Measurements from ENCODE around the gene CDC123.

The CDC123 gene

DNA sequence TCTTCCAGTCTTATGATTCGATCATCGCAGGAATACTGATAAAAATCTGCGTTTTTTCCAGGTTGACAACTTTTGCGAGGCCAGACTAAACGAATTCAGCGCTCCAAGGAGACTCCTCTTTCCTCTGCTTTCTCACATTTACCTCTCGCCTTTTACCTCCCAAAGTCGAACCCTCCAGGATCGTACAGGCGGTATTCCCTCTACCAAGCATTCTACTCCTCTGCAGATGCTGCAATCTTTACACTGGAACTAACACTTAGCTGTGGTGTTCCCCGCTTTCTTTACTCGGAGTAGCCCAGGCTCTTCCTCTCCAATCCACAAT is 746 bp upstream of the CDC123 start:
- CTCF ChIA-PET, result interaction anchor here (1.0 to 16.7 kb wide), 3 partner anchors 19 to 879 kb away, joined by 7 to 156 read pairs (median 7); no protein-coding TSS in a partner anchor
- DNase-seq (ENCODE audit: low read depth, low spot score), result no peak
- TF ChIP-seq, protein P1, sequence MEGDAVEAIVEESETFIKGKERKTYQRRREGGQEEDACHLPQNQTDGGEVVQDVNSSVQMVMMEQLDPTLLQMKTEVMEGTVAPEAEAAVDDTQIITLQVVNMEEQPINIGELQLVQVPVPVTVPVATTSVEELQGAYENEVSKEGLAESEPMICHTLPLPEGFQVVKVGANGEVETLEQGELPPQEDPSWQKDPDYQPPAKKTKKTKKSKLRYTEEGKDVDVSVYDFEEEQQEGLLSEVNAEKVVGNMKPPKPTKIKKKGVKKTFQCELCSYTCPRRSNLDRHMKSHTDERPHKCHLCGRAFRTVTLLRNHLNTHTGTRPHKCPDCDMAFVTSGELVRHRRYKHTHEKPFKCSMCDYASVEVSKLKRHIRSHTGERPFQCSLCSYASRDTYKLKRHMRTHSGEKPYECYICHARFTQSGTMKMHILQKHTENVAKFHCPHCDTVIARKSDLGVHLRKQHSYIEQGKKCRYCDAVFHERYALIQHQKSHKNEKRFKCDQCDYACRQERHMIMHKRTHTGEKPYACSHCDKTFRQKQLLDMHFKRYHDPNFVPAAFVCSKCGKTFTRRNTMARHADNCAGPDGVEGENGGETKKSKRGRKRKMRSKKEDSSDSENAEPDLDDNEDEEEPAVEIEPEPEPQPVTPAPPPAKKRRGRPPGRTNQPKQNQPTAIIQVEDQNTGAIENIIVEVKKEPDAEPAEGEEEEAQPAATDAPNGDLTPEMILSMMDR (IDR thresholded peaks at IDR 0.05; ENCODE audit: insufficient read depth, low read length, missing control alignments), result no peak
- POLR2A ChIA-PET, result interaction anchor here (0.6 to 1.3 kb wide), 4 partner anchors 11 to 515 kb away, joined by 3 to 6 read pairs (median 3); no protein-coding TSS in a partner anchor
- H3K4me3 ChIP-seq (ENCODE audit: low read depth, low read length), result peak overlapping the region; percentile 99

DNA sequence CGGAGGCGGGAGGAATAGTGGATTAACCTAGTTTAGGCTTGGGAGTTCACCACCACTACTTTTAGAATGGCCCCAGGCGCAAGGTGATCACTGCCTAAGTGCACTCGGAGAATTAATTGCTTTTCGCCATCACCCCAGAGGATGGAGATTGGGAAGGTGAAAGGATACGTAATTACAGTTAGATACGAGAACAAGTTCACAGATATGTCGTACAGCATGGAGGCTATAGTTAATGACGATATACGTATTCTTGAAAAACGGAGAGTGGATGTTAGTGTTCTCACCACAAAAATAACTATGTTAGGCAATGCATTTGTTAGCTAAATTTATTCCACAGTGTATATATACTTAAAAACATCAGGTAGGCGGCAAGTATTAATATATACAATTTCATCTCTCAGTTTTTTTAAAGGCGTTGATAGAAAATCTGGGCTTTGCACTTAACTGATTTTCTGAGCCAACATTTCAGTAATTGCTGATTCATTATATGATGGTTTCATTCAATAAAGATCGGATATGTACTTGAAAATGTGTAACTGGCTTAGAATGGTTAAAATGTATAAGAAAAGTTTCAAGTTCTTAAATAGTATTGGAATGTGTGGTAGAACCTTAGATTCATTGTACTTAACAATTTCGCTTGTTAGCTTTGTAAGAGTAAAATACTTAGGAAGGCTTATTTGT is 683 bp downstream of the CDC123 start:
- ChIA-PET CTCF (interaction anchor here (0.8 to 16.7 kb wide), 4 partner anchors 9 to 460 kb away, joined by 3 to 156 read pairs (median 3); no protein-coding TSS in a partner anchor), POLR2A (interaction anchor here (1.0 to 1.3 kb wide), 2 partner anchors 29 to 66 kb away, joined by 3 to 6 read pairs; no protein-coding TSS in a partner anchor)
- peak overlapping the region; percentile 99 for H3K4me3 ChIP-seq (ENCODE audit: low read depth, low read length)
- TF ChIP-seq, protein P1 (IDR thresholded peaks at IDR 0.05; ENCODE audit: insufficient read depth, low read length, missing control alignments), result no peak
- no peak for DNase-seq (ENCODE audit: low read depth, low spot score)

DNA sequence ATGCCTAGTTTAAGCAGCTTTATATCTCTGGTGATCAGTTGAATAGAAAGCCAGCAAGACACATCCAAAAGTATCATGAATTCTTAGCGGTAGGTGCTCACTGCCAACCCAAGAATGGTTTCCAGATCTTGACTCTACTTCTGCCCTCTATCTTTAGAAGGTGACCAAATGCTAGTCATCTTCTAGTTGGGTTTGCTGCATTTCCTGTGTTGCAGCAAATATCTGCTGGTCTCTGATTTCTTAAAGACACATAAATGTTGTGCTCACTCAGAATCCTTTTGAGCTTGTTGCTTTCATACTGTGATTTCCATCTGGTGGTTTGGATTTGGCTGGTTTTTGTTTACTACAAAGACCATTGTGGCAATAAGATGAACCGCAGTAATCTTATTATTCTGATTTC is 2.2 kb downstream of the CDC123 start:
- ChIA-PET CTCF (interaction anchor here (16.7 kb wide), 1 partner anchor 16 kb away, joined by 156 read pairs; no protein-coding TSS in a partner anchor), POLR2A (no interaction called here)
- TF ChIP-seq, protein P1 (IDR thresholded peaks at IDR 0.05; ENCODE audit: insufficient read depth, low read length, missing control alignments), result no peak
- DNase-seq (ENCODE audit: low read depth, low spot score), result no peak
- H3K4me3 ChIP-seq (ENCODE audit: low read depth, low read length), result no peak overlapping the region; the same call in 1 of the 2 replicates

DNA sequence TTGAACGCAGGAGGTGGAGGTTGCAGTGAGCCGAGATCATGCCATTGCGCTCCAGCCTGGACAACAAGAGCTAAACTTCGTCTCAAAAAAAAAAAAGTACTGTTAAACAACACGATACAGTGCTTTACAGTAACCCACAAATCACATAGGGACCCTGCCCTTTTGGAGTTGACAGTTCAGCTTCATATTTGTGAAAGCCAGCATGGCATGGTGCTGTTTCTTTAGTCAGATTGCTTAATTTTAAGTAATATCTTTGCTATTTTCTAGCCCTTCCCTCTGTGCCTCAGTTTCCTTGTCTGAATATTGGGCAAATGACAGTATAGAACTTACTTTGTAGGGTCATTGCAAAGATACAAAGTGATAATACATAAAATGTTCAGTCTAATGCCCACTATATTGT is 4.9 kb downstream of the CDC123 start:
- H3K4me3 ChIP-seq (ENCODE audit: low read depth, low read length), result no peak overlapping the region
- no peak for DNase-seq (ENCODE audit: low read depth, low spot score)
- ChIA-PET CTCF (interaction anchor here (0.9 to 16.7 kb wide), 3 partner anchors 13 to 511 kb away, joined by 3 to 156 read pairs (median 4); no protein-coding TSS in a partner anchor), POLR2A (no interaction called here)
- TF ChIP-seq, protein P1 (IDR thresholded peaks at IDR 0.05; ENCODE audit: insufficient read depth, low read length, missing control alignments), result no peak

DNA sequence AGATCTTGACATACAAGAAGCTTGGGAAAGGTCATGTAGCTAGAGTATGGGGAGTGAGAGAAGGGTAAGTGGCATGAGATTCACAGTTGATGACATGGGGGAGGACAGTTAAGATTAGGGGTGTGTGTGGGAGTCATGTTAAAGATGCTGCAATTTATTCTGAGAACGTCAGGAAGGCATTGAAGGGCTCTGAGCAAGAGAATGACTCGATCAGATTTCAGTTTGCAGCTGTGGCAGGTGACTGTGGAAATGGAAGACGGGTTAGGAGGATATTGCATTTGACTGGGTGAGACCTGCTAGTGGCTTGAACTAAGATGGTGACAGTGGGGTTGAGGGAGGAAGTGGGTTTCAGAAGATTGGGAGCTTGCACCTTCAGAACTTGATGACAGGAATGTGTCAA is 5.6 kb downstream of the CDC123 start:
- TF ChIP-seq, protein P1 (IDR thresholded peaks at IDR 0.05; ENCODE audit: insufficient read depth, low read length, missing control alignments), result no peak
- ChIA-PET CTCF (interaction anchor here (1.7 to 16.7 kb wide), 2 partner anchors 13 to 17 kb away, joined by 3 to 156 read pairs; no protein-coding TSS in a partner anchor), POLR2A (no interaction called here)
- no peak for DNase-seq (ENCODE audit: low read depth, low spot score)
- no peak overlapping the region for H3K4me3 ChIP-seq (ENCODE audit: low read depth, low read length)

DNA sequence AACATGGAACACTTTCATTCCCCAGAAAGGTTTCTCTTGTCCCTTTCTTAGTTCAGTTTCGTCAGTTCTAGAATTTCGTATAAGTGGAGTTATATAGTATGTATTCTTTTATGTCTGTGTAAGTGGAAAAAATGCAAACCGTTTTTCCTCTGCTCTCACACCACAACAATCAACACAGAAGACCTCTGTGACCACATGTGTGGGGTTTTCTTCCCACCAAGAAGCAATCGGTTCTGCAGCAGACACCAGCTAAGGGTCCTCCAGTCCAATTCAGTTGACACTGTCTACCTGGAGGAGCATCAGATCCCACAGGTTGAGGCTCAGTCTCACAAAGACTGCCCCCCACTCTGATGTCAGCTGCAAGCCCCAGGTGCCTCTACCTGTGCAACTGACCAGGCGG is 6.2 kb downstream of the CDC123 start:
- H3K4me3 ChIP-seq (ENCODE audit: low read depth, low read length), result no peak overlapping the region
- DNase-seq (ENCODE audit: low read depth, low spot score), result no peak
- ChIA-PET POLR2A (no interaction called here), CTCF (interaction anchor here (1.3 to 16.7 kb wide), 3 partner anchors 12 to 898 kb away, joined by 3 to 156 read pairs (median 3); partner anchors contain the start of gene OPTN)
- TF ChIP-seq, protein P1 (IDR thresholded peaks at IDR 0.05; ENCODE audit: insufficient read depth, low read length, missing control alignments), result no peak

Data from AG04449 (cell line).